Loucy (cell line): ENCODE results near the gene LY86.

Experiments used
- H2AFZ ChIP-seq: fragments of 200-600 bp; sonication (generic); 2 replicates; pipeline ENCODE4 v1.6.0; 2016; ENCODE audit warnings: antibody characterized with exemption, mild to moderate bottlenecking, low read length, moderate library complexity
- H3F3A ChIP-seq: fragments of 200-600 bp; 2 replicates; pipeline ENCODE4 v1.6.0; 2016; ENCODE audit warnings: antibody characterized with exemption, low read depth, mild to moderate bottlenecking
- H3K27me3 ChIP-seq: fragments of 200-600 bp; sonication (generic); 2 replicates; pipeline ENCODE4 v1.6.1; 2014; ENCODE audit warnings: low read length, mild to moderate bottlenecking; ENCODE audit not compliant: insufficient read depth, poor library complexity, severe bottlenecking
- H3K36me3 ChIP-seq: fragments of 200-600 bp; sonication (generic); 2 replicates; pipeline ENCODE4 v1.6.1; 2016; ENCODE audit warnings: low read length; ENCODE audit not compliant: insufficient read depth
- H3K4me1 ChIP-seq: fragments of 200-600 bp; sonication (generic); 2 replicates; pipeline ENCODE4 v1.5.1; 2014; ENCODE audit warnings: low read length, mild to moderate bottlenecking; ENCODE audit not compliant: insufficient read depth, poor library complexity, severe bottlenecking
- H3K4me2 ChIP-seq: fragments of 200-600 bp; sonication (generic); 2 replicates; pipeline ENCODE4 v1.6.0; 2014; ENCODE audit warnings: antibody characterized with exemption, low read length, low read depth, mild to moderate bottlenecking; ENCODE audit not compliant: poor library complexity, severe bottlenecking
- H3K4me3 ChIP-seq: fragments of 200-600 bp; sonication (generic); 2 replicates; pipeline ENCODE4 v1.5.1; 2014; ENCODE audit warnings: low read length, mild to moderate bottlenecking, mixed read lengths; ENCODE audit not compliant: poor library complexity, severe bottlenecking
- H3K79me2 ChIP-seq: fragments of 200-600 bp; sonication (generic); 2 replicates; pipeline ENCODE4 v1.6.1; 2014; ENCODE audit warnings: low read length; ENCODE audit not compliant: insufficient read depth
- H3K9ac ChIP-seq: fragments of 200-600 bp; sonication (generic); 2 replicates; pipeline ENCODE4 v1.6.0; 2014; ENCODE audit warnings: mild to moderate bottlenecking, low read depth, low read length, moderate library complexity; ENCODE audit not compliant: poor library complexity, severe bottlenecking
- H3K9me2 ChIP-seq: fragments of 200-600 bp; sonication (generic); replicated peaks from 2 replicates; pipeline ENCODE4 v1.6.1; 2016; ENCODE audit warnings: low read depth, low read length, mixed read lengths
- H3K9me3 ChIP-seq: fragments of 200-600 bp; sonication (generic); 2 replicates; pipeline ENCODE4 v1.6.1; 2014; ENCODE audit warnings: mild to moderate bottlenecking, antibody characterized with exemption, low read length, low read depth; ENCODE audit not compliant: insufficient read depth
- H4K20me1 ChIP-seq: fragments of 200-600 bp; sonication (generic); 2 replicates; pipeline ENCODE4 v1.6.0; 2014; ENCODE audit warnings: antibody characterized with exemption, low read length, mild to moderate bottlenecking; ENCODE audit not compliant: insufficient read depth, poor library complexity, severe bottlenecking
- EZH2phosphoT487 ChIP-seq: fragments of 200-600 bp; IDR thresholded peaks from 2 replicates; pipeline ENCODE4 v1.6.1; 2018; ENCODE audit warnings: antibody characterized with exemption, mild to moderate bottlenecking, moderate library complexity, borderline replicate concordance
- TF ChIP-seq, protein P1 (sequence below): fragments of 200-600 bp; sonication (generic); conservative IDR thresholded peaks from 2 replicates; pipeline ENCODE4 v1.5.1; 2014; ENCODE audit warnings: mild to moderate bottlenecking, antibody characterized with exemption, low read length

Gene LY86

DNA sequence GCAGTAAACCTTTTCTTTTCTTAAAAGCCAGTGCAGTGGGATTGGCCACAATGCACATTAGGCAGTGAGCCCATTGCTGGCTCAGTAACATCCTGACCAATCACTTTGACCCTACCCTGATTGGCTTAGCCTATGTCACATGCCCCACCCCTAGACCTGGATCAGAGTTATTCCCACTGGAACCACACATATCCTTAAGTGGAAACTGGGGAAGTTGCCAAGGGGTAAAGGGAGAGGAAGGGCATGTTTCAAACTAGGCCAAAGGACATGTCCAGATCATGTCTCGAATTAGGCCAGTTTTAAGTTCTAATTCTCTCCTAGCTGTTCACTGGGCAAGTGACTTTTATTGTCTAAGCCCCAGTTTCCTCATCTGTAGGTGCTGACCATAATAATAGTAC, 69.3 kb downstream of the LY86 start:
- no peaks in the 10 kb centered on the region for H3K79me2 ChIP-seq
- no peak overlapping the region for H3K4me2 ChIP-seq
- H3K4me3 ChIP-seq: no peak overlapping the region
- H3K4me1 ChIP-seq: peaks cover 58% of the 10 kb centered on the region
- no peaks in the 10 kb centered on the region for H3F3A ChIP-seq
- H3K9me2 ChIP-seq: no peaks in the 10 kb centered on the region
- no peaks in the 10 kb centered on the region for H3K27me3 ChIP-seq
- no peaks in the 10 kb centered on the region for H4K20me1 ChIP-seq
- TF ChIP-seq, protein P1, sequence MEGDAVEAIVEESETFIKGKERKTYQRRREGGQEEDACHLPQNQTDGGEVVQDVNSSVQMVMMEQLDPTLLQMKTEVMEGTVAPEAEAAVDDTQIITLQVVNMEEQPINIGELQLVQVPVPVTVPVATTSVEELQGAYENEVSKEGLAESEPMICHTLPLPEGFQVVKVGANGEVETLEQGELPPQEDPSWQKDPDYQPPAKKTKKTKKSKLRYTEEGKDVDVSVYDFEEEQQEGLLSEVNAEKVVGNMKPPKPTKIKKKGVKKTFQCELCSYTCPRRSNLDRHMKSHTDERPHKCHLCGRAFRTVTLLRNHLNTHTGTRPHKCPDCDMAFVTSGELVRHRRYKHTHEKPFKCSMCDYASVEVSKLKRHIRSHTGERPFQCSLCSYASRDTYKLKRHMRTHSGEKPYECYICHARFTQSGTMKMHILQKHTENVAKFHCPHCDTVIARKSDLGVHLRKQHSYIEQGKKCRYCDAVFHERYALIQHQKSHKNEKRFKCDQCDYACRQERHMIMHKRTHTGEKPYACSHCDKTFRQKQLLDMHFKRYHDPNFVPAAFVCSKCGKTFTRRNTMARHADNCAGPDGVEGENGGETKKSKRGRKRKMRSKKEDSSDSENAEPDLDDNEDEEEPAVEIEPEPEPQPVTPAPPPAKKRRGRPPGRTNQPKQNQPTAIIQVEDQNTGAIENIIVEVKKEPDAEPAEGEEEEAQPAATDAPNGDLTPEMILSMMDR: no peak
- no peak for TF ChIP-seq EZH2phosphoT487
- peak overlapping the region; percentile 37 for H3K9ac ChIP-seq
- H2AFZ ChIP-seq: no peak overlapping the region
- H3K36me3 ChIP-seq: no peaks in the 10 kb centered on the region
- no peaks in the 10 kb centered on the region for H3K9me3 ChIP-seq

DNA sequence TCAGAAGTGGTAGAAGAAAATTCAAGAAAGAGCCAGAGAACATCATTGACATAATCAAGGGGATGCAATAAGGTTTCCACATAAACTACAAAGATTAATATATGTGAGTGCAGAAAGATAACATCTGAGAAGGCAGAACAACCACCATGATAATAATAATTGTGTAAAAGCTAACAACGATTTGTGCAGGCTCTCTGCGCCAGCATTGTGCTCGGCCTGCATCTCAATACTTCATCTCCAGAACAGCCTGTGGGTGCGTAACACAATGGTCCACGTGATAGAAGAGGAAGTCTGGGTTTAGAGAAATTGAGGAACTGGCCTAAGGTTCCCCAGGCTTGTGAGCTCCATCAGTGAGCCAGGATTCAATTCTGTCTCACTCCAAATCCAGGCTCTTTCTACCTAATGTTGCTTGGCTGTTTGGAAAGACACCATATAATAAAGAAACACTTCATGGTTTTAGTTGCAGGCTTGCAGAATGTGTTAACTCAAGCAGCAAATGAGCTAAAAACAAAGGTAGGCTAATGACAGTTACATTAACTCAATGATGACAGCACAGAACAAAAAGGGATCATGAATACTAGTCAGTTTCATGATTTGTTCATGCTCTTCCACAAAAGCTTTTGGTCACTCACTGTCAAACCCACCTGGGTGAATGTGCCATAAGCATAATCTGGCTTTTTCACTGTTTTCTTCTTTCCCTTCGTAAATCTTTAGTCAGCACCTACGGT, 71.2 kb downstream of the LY86 start:
- no peaks in the 10 kb centered on the region for H3K79me2 ChIP-seq
- peaks cover 48% of the 10 kb centered on the region for H3K4me1 ChIP-seq
- H3K9me3 ChIP-seq: no peaks in the 10 kb centered on the region
- H2AFZ ChIP-seq: 0 out of 2 replicates have a peak overlapping the region, but pooled peaks have one; percentile 53
- no peak overlapping the region for H3K4me3 ChIP-seq
- H3K9ac ChIP-seq: peak overlapping the region; percentile 38
- H3K36me3 ChIP-seq: no peaks in the 10 kb centered on the region
- H3K9me2 ChIP-seq: no peaks in the 10 kb centered on the region
- H3F3A ChIP-seq: no peaks in the 10 kb centered on the region
- H3K4me2 ChIP-seq: peak overlapping the region; percentile 29
- no peaks in the 10 kb centered on the region for H3K27me3 ChIP-seq
- TF ChIP-seq EZH2phosphoT487: no peak
- TF ChIP-seq, protein P1: no peak
- H4K20me1 ChIP-seq: no peaks in the 10 kb centered on the region

DNA sequence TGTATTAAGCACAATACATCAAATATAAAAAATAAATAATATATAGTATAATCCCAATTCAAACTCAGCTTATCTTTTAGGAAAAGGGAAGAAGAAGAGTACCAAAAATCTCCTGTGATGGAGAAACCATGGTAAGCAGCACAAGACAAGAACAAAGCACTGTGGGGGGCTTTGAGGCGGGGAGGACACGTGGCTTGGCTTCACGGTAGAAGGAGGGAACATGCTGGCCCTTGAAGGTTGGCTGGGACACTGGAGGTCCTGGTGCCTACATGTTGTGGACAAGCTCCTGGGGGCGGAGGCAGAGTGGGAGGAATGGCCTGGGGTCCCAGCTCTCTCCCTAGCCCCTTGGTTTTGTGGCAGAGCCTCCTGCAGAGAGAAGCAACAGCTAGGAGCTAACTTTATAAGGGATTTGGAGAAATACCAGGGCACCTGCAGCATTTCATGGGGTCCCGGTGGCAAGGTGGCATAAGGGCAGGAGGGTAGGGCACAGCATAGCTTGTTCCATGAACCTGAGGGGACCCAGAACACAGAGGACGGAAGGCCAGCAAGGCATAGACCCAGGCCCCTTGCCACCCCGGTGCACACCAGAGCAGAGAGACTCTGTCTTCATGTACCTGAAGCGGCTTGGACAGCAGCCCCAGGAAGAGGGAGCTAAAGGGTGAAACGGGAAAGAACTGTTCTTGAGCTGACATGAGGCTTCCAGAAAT, 72.0 kb downstream of the LY86 start:
- Histone ChIP-seq H3K4me2 (no peak overlapping the region), H3K36me3 (no peaks in the 10 kb centered on the region)
- TF ChIP-seq, protein P1: no peak
- no peak for TF ChIP-seq EZH2phosphoT487

More for the DNA sequence above, 72.0 kb downstream of the LY86 start:
- Histone ChIP-seq H3F3A (no peaks in the 10 kb centered on the region), H3K4me1 (peaks cover 41% of the 10 kb centered on the region), H3K9me3 (no peaks in the 10 kb centered on the region), H3K27me3 (no peaks in the 10 kb centered on the region), H3K9me2 (no peaks in the 10 kb centered on the region), H2AFZ (no peak overlapping the region), H3K4me3 (no peak overlapping the region), H3K9ac (no peak overlapping the region), H4K20me1 (no peaks in the 10 kb centered on the region), H3K79me2 (no peaks in the 10 kb centered on the region)
